Measurements from ENCODE around the gene AFAP1.
A peak's percentile ranks its signal among the peaks of the same experiment; 100 is the strongest.

AFAP1 gene

GRCh38 chr4:7874838-7875237 is 64.8 kb downstream of the AFAP1 start:
- no peak overlapping the region for H2BK120ac ChIP-seq (ENCODE audit: insufficient read depth, low read length, poor library complexity)
- H4K91ac ChIP-seq (ENCODE audit: low read depth, low read length) = no peak overlapping the region
- no peak overlapping the region for H3K4ac ChIP-seq (ENCODE audit: low read depth, low read length)
- H2AFZ ChIP-seq (ENCODE audit: insufficient read depth, low read length, poor library complexity) = no peak overlapping the region
- H3K79me2 ChIP-seq (ENCODE audit: control insufficient read depth, insufficient read depth, low read length, poor library complexity) = peaks cover 2% of the 10 kb centered on the region
- no peak overlapping the region for H2BK12ac ChIP-seq (ENCODE audit: low read length)
- H3K4me3 ChIP-seq (ENCODE audit: low read depth, low read length) = no peak overlapping the region
- H3K14ac ChIP-seq (ENCODE audit: low read length) = no peak overlapping the region
- H3K27ac ChIP-seq (ENCODE audit: low read depth, low read length) = no peak overlapping the region
- peaks cover 7 to 12% of the 10 kb centered on the region in 2 experiments for H3K36me3 ChIP-seq (ENCODE audit: control insufficient read depth in 1 of 2, insufficient read depth in 2 of 2, low read length in 2 of 2)
- no peak overlapping the region for H2BK5ac ChIP-seq (ENCODE audit: low read depth, low read length, poor library complexity)
- H2AK5ac ChIP-seq (ENCODE audit: low read length) = no peak overlapping the region
- peaks cover 8 to 14% of the 10 kb centered on the region in 2 experiments for H3K4me1 ChIP-seq (ENCODE audit: control insufficient read depth in 1 of 2, insufficient read depth in 2 of 2, low read length in 2 of 2)
- no peak overlapping the region for H3K9ac ChIP-seq (ENCODE audit: low read length)
- H3K79me1 ChIP-seq (ENCODE audit: low read length) = no peaks in the 10 kb centered on the region
- no peak overlapping the region for H3K4me2 ChIP-seq (ENCODE audit: low read length)
- H3K27me3 ChIP-seq (ENCODE audit: insufficient read depth, low read length) = no peaks in the 10 kb centered on the region
- H4K8ac ChIP-seq (ENCODE audit: low read depth, low read length) = no peak overlapping the region
- H3K18ac ChIP-seq (ENCODE audit: low read length) = no peak overlapping the region
- H4K12ac ChIP-seq (ENCODE audit: low read depth, low read length) = no peak overlapping the region
- H3K23ac ChIP-seq (ENCODE audit: low read length) = no peak overlapping the region
- DNase-seq = no peak
- no CpG with 5 or more reads among the region's 3 CpGs for WGBS (ENCODE audit: extremely low coverage, insufficient coverage, insufficient read length)
- H3K9me3 ChIP-seq (ENCODE audit: insufficient read depth, low read depth, low read length) = no peaks in the 10 kb centered on the region

DNA sequence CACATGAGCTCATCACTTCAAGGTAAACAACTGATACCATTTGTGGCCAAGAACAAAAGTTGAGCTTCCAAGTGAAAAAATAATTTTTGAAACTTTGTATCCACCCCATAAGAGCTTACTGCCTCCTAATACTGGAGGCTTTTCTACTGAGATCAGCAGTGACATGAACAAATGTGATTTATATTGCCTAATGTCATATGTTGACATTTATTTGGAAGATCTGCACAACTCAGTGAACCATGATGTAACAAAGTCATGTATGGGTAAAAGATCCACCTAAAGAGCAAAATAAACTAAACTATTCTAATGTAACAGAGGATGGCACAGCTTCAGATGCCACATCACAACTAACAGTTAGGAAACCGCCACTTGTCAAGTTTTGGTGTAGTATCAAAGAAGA is 65.8 kb downstream of the AFAP1 start:
- WGBS (ENCODE audit: extremely low coverage, insufficient coverage, insufficient read length) = no CpG with 5 or more reads among the region's 1 CpG
- Histone ChIP-seq H3K4me3 (ENCODE audit: low read depth, low read length) (no peak overlapping the region), H3K23ac (ENCODE audit: low read length) (no peak overlapping the region), H3K36me3 (ENCODE audit: control insufficient read depth in 1 of 2, insufficient read depth in 2 of 2, low read length in 2 of 2) (peaks cover 7 to 12% of the 10 kb centered on the region in 2 experiments), H2BK12ac (ENCODE audit: low read length) (no peak overlapping the region), H3K4ac (ENCODE audit: low read depth, low read length) (no peak overlapping the region), H3K27me3 (ENCODE audit: insufficient read depth, low read length) (no peaks in the 10 kb centered on the region), H2AFZ (ENCODE audit: insufficient read depth, low read length, poor library complexity) (no peak overlapping the region), H3K27ac (ENCODE audit: low read depth, low read length) (no peak overlapping the region), H2AK5ac (ENCODE audit: low read length) (no peak overlapping the region), H3K9ac (ENCODE audit: low read length) (no peak overlapping the region), H3K79me2 (ENCODE audit: control insufficient read depth, insufficient read depth, low read length, poor library complexity) (peaks cover 2% of the 10 kb centered on the region), H4K12ac (ENCODE audit: low read depth, low read length) (no peak overlapping the region), H2BK120ac (ENCODE audit: insufficient read depth, low read length, poor library complexity) (no peak overlapping the region), H3K79me1 (ENCODE audit: low read length) (no peaks in the 10 kb centered on the region), H3K4me2 (ENCODE audit: low read length) (no peak overlapping the region), H3K4me1 (ENCODE audit: control insufficient read depth in 1 of 2, insufficient read depth in 2 of 2, low read length in 2 of 2) (peaks cover 4 to 8% of the 10 kb centered on the region in 2 experiments), H4K8ac (ENCODE audit: low read depth, low read length) (no peak overlapping the region), H2BK5ac (ENCODE audit: low read depth, low read length, poor library complexity) (no peak overlapping the region), H4K91ac (ENCODE audit: low read depth, low read length) (no peak overlapping the region), H3K9me3 (ENCODE audit: insufficient read depth, low read depth, low read length) (no peaks in the 10 kb centered on the region), H3K14ac (ENCODE audit: low read length) (no peak overlapping the region), H3K18ac (ENCODE audit: low read length) (no peak overlapping the region)
- DNase-seq = peak in 1 of 2 donors; percentile 33

GRCh38 chr4:7872264-7872771 is 67.3 kb downstream of the AFAP1 start:
- Histone ChIP-seq H2AK5ac (ENCODE audit: low read length) (no peak overlapping the region), H2BK5ac (ENCODE audit: low read depth, low read length, poor library complexity) (no peak overlapping the region), H3K18ac (ENCODE audit: low read length) (no peak overlapping the region), H4K8ac (ENCODE audit: low read depth, low read length) (no peak overlapping the region), H3K4me2 (ENCODE audit: low read length) (no peak overlapping the region), H3K27me3 (ENCODE audit: insufficient read depth, low read length) (no peaks in the 10 kb centered on the region), H3K4me3 (ENCODE audit: low read depth, low read length) (no peak overlapping the region), H3K36me3 (ENCODE audit: control insufficient read depth in 1 of 2, insufficient read depth in 2 of 2, low read length in 2 of 2) (peaks cover 13 to 21% of the 10 kb centered on the region in 2 experiments), H4K91ac (ENCODE audit: low read depth, low read length) (no peak overlapping the region), H4K12ac (ENCODE audit: low read depth, low read length) (no peak overlapping the region), H3K23ac (ENCODE audit: low read length) (no peak overlapping the region), H2BK120ac (ENCODE audit: insufficient read depth, low read length, poor library complexity) (no peak overlapping the region), H3K9ac (ENCODE audit: low read length) (no peak overlapping the region), H3K4ac (ENCODE audit: low read depth, low read length) (no peak overlapping the region), H2BK12ac (ENCODE audit: low read length) (no peak overlapping the region), H2AFZ (ENCODE audit: insufficient read depth, low read length, poor library complexity) (no peak overlapping the region), H3K79me1 (ENCODE audit: low read length) (no peaks in the 10 kb centered on the region), H3K4me1 (ENCODE audit: control insufficient read depth in 1 of 2, insufficient read depth in 2 of 2, low read length in 2 of 2) (peaks cover 4 to 5% of the 10 kb centered on the region in 2 experiments), H3K79me2 (ENCODE audit: control insufficient read depth, insufficient read depth, low read length, poor library complexity) (peaks cover 2% of the 10 kb centered on the region), H3K27ac (ENCODE audit: low read depth, low read length) (no peak overlapping the region), H3K9me3 (ENCODE audit: insufficient read depth, low read depth, low read length) (no peaks in the 10 kb centered on the region), H3K14ac (ENCODE audit: low read length) (no peak overlapping the region)
- DNase-seq = peak; percentile 94 to 99
- WGBS (ENCODE audit: extremely low coverage, insufficient coverage, insufficient read length) = no CpG with 5 or more reads among the region's 4 CpGs

DNA sequence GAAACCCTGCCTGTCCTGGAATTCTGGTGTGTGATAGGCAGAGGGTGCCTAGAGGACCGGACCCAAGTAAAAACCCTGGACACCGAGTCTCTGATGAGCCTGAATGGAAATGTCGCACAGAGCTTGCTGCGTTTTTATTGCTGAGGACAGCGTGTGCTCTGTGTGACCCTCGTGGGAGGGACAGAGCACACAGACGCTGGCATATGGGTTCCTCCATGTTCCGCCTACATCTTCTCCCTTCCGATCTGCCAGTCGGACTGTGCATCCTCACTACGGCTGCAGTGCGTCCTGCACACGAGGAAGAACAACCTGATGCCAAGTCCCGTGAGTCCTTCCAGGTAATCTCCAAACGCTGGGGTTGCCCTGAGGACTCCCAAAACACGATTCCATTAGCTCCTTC is 68.3 kb downstream of the AFAP1 start:
- Histone ChIP-seq H3K4me2 (ENCODE audit: low read length) (no peak overlapping the region), H3K79me1 (ENCODE audit: low read length) (no peaks in the 10 kb centered on the region), H2AK5ac (ENCODE audit: low read length) (no peak overlapping the region), H2BK5ac (ENCODE audit: low read depth, low read length, poor library complexity) (no peak overlapping the region), H3K4me1 (ENCODE audit: control insufficient read depth in 1 of 2, insufficient read depth in 2 of 2, low read length in 2 of 2) (peaks cover 4% of the 10 kb centered on the region in 2 experiments), H3K27me3 (ENCODE audit: insufficient read depth, low read length) (no peaks in the 10 kb centered on the region), H3K4me3 (ENCODE audit: low read depth, low read length) (no peak overlapping the region), H2AFZ (ENCODE audit: insufficient read depth, low read length, poor library complexity) (no peak overlapping the region), H3K9ac (ENCODE audit: low read length) (no peak overlapping the region), H3K27ac (ENCODE audit: low read depth, low read length) (no peak overlapping the region), H2BK12ac (ENCODE audit: low read length) (no peak overlapping the region), H3K23ac (ENCODE audit: low read length) (no peak overlapping the region), H4K91ac (ENCODE audit: low read depth, low read length) (no peak overlapping the region), H4K8ac (ENCODE audit: low read depth, low read length) (no peak overlapping the region), H3K14ac (ENCODE audit: low read length) (no peak overlapping the region), H3K36me3 (ENCODE audit: control insufficient read depth in 1 of 2, insufficient read depth in 2 of 2, low read length in 2 of 2) (peaks cover 13 to 23% of the 10 kb centered on the region in 2 experiments), H3K9me3 (ENCODE audit: insufficient read depth, low read depth, low read length) (no peaks in the 10 kb centered on the region), H3K18ac (ENCODE audit: low read length) (peak overlapping the region; percentile 3), H3K4ac (ENCODE audit: low read depth, low read length) (no peak overlapping the region), H2BK120ac (ENCODE audit: insufficient read depth, low read length, poor library complexity) (no peak overlapping the region), H4K12ac (ENCODE audit: low read depth, low read length) (no peak overlapping the region), H3K79me2 (ENCODE audit: control insufficient read depth, insufficient read depth, low read length, poor library complexity) (peaks cover 2% of the 10 kb centered on the region)
- no peak for DNase-seq
- WGBS (ENCODE audit: extremely low coverage, insufficient coverage, insufficient read length) = no CpG with 5 or more reads among the region's 16 CpGs
